HFF-Myc (cell line): ENCODE measurements around the gene PARVA.

Experiments
- DNase-seq: peaks from one replicate; pipeline ENCODE4 v3.0.0-alpha.2; 2011; ENCODE audit warnings: low read depth; ENCODE audit errors: extremely low read depth
- H3K4me3 ChIP-seq: replicated peaks from 2 replicates; pipeline ENCODE4 v1.5.1; 2011; ENCODE audit warnings: low read depth, mild to moderate bottlenecking, control low read depth, low read length
- TF ChIP-seq, protein P1 (sequence below): IDR thresholded peaks from 2 replicates; pipeline ENCODE4 v1.5.1; 2012; ENCODE audit warnings: mild to moderate bottlenecking, low read depth, low read length, control low read depth; ENCODE audit errors: missing control alignments

The PARVA gene

DNA sequence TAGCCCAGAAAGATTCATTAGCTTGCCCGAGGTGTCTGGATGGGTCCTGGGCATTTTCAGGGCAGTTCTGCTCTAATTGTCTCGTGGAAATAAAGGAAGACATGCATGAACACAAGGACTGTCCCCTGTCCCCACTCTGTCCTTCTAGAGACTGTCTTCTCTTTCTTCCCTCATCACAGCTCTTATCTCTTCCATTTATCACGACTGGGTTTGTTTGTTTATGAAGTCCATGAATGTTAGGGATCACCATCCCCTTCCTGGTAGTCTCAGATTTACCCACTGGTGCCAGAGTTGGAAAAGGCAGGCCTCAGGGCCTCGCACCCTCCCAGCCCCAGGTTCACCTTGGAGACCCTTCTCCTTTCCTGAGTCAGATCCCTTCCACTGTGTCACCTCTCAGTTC, 134.8 kb downstream of the PARVA start:
- no peak overlapping the region for H3K4me3 ChIP-seq
- no peak for DNase-seq
- TF ChIP-seq, protein P1, sequence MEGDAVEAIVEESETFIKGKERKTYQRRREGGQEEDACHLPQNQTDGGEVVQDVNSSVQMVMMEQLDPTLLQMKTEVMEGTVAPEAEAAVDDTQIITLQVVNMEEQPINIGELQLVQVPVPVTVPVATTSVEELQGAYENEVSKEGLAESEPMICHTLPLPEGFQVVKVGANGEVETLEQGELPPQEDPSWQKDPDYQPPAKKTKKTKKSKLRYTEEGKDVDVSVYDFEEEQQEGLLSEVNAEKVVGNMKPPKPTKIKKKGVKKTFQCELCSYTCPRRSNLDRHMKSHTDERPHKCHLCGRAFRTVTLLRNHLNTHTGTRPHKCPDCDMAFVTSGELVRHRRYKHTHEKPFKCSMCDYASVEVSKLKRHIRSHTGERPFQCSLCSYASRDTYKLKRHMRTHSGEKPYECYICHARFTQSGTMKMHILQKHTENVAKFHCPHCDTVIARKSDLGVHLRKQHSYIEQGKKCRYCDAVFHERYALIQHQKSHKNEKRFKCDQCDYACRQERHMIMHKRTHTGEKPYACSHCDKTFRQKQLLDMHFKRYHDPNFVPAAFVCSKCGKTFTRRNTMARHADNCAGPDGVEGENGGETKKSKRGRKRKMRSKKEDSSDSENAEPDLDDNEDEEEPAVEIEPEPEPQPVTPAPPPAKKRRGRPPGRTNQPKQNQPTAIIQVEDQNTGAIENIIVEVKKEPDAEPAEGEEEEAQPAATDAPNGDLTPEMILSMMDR, result no peak

DNA sequence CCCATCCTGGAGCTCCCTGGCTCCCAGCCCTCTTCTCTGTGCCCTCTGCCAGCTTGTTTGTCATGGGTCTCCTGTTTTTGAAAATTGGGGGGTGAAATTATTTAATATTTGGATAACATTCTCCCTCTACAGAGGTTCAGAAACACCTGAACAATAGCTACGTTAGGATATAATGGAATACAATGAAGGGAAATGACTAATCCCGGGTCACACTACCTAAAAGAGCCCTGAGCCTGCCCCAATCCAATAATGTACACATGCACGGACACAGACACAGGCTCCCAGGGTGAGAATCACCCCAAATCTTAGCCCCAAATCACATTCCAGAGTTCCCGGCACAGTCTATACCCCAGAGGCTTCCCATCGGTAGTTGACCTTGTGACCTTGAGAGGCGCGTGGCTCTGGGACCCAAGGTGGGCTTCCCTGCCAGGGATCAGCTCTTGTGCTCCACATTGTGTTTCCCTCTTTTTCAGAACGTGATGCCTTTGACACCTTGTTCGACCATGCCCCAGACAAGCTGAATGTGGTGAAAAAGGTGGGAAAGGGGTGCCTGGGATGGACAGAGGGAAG, 135.5 kb downstream of the PARVA start:
- TF ChIP-seq, protein P1, result no peak
- no peak overlapping the region for H3K4me3 ChIP-seq

DNA sequence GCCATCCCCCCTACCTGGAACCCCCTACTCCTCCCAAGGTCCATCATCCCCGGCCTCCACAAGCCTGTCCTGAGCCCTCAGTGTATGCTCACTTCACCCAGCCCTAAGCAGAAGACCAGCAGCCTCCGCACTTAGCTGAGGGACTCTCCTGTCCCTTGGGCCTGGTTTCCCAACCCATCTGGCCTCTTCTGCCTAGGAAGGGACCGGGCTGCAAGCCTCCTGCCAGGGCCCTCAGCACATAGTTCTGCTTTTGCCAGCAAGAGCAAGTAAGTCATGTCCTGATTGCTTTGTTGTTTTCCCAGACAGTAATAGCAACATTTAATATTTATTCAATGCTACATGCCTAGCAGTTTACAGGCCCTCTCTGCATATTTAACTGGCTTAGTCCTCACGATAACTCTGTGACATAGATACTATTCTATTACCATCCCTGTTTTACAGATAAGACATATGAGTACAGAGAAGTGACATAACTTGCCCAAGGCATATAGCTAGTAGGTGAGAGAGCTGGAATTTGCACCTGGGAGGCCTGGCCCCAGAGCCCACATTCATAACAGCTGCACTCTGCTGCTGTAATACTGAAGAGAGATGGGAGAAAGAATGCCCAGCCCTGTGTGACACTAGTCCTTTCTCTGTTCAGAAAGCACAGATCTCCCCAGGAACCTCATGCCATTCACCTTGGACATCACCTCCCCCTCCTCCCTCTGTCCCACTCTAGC, 139.2 kb downstream of the PARVA start:
- no peak overlapping the region for H3K4me3 ChIP-seq
- TF ChIP-seq, protein P1, result no peak
- DNase-seq, result no peak

More for the DNA sequence above, 135.5 kb downstream of the PARVA start:
- DNase-seq, result no peak

DNA sequence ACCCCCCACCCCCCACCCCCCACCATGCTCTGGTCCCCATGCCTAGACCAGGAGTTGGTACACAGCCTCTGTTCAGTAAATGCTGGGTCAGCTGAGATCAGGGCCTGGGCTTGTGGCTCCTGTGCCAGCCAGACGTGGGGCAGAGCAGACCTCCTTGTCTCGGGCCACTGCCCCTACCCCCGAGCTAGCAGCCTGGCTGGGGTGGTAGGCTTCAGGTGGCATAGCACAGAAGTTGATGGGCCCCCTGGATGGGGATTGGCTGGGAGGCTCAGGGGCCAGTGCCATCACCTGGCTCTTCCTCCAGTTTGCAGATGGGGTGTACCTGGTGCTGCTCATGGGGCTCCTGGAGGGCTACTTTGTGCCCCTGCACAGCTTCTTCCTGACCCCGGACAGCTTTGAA, 139.9 kb downstream of the PARVA start:
- H3K4me3 ChIP-seq, result no peak overlapping the region
- no peak for DNase-seq
- TF ChIP-seq, protein P1, result no peak

DNA sequence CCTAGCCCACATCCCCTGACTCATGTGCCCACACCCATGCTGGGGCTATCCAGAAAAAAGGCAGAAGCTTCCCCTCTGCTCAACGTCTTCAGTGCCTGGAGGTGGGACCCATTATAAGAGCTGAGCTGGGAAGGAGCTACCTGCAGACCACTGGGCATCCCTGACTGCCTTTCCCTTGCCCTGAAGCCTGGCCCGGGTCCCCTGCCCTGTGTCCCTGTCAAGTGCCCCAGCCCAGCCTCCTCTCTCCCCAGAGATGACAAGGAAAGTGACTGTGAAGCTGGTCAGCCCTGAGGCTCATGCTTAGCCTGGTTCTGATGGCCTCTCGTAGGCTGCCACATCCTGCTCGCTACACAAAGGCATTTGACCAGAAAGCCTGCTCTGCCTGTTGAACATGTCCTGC, 140.4 kb downstream of the PARVA start:
- H3K4me3 ChIP-seq, result no peak overlapping the region
- no peak for DNase-seq
- TF ChIP-seq, protein P1, result no peak

DNA sequence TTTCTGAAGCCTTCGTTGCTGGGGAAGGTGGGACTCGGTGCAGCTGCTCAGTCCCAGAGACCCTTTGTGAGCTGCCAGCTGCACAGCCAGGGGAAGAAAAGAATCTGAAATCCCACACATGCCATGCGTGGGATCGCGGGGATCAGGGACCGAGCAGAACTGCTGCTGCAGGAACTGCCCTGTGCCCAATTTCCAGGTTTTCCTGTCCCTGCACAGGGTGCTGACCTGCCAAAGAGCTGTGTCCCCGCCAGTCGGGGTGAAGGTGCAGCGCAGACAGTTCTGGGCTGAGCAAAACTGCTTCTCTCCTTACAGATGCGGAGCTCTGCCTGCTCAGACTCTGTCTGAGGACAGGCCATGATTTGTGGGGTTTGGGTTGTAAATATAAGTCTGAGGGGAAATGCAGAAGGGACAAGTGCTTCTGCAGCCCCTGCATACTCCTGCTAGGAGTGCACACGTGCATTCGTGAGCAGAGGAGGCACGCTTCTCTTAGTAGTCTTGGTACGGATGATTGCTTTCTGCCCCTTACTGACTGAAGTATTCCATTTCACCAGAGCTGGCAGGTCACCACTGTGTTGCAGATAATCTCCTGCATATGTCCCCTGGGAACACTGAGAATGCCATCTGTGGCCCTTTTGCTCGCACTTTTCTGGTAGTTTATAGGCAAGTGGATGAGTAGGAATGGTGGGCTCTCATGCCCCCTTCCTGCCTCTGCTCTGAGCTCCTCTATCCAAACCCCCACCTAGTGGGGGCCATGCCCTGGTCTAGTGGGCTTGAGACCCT, 141.4 kb downstream of the PARVA start:
- no peak overlapping the region for H3K4me3 ChIP-seq
- no peak for DNase-seq
- TF ChIP-seq, protein P1, result no peak
